HG03135 (cell line): Measurements from ENCODE around the gene CALR.
A peak's percentile ranks its signal among the peaks of the same experiment; 100 is the strongest.
"Not testable (repeated sequence)": the region's sequence is repeated elsewhere in the genome, so short reads cannot be mapped to it uniquely, and the experiment has no call there.

Experiments
- ATAC-seq: cut with Tn5 transposase; IDR thresholded peaks from one replicate; pipeline ENCODE4 v1.9.1; 2021; ENCODE audit warnings: mild to moderate bottlenecking, moderate library complexity; ENCODE audit not compliant: unreplicated experiment

The CALR gene

DNA sequence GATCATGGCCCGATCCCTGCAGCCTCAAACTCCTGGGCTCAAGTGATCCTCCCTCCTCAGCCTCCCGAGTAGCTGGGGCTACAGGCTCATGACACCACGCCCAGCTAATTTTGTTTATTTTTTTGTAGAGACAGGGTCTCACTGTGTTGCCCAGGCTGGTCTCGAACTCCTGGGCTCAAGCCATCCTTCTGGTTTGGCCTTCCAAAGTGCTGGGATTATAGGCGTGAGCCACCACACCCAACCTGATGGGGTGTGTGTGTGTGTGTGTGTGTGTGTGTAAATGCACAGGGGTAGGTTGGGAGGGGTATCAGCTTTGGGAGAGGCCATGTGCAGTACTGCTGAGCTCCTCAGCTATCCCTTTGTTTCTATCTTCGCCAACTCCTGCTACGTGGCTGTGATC lies 37.7 kb downstream of the CALR start:
- not testable (repeated sequence) for ATAC-seq

DNA sequence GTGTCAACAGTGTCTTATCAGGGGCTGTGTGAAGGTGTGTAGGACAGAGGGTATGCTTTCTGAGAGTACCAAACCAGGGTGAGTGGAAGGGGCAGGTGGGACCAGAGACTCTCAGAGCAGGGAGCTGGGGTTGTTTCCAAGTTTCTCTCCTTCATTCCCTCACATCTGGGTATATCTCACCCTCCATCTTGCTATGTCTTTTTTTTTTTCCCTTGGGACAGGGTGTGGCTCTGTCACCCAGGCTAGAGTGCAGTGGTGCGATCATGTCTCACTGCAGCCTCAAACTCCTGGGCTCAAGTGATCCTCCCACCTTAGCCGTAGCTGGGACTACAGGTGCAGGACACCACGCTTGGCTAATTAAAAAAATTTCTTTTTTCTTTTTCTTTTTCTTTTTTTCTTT lies 41.6 kb downstream of the CALR start:
- ATAC-seq: no peak

DNA sequence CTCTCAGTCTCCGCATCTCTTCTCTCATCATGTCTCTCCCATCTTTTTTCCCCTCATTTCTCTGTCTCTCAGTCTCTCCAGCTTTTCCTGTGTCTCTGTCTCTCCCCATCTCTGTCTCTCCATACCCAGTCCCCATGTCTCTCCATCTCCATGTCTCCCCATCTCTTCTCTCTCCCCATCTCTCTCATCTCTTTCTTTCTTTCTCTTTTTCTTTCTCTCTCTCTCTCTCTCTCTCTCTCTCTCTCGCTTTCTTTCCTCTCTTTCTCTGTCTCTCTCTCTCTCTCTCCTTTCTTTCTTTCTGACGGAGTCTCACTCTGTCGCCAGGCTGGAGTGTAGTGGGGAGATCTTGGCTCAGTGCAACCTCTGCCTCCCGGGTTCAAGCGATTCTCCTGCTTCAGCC lies 44.2 kb downstream of the CALR start:
- no peak for ATAC-seq

DNA sequence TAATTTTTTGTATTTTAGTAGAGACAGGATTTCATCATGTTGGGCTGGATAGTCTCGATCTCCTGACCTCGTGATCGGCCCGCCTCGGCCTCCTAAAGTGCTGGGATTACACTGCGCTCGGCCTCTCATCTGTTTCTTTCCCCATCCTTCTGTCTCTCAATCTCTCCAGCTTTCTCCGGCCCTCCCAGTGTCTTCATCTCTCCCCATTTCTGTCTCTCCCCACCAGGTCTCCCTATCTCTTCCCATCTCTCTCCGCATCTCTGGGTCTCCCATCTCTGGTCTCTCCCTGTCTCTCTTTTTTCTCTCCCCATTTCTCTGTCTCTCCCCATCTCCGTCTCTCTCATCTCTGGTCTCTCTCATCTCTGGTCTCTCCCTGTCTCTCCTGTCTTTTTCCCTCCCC lies 44.7 kb downstream of the CALR start:
- ATAC-seq: no peak

DNA sequence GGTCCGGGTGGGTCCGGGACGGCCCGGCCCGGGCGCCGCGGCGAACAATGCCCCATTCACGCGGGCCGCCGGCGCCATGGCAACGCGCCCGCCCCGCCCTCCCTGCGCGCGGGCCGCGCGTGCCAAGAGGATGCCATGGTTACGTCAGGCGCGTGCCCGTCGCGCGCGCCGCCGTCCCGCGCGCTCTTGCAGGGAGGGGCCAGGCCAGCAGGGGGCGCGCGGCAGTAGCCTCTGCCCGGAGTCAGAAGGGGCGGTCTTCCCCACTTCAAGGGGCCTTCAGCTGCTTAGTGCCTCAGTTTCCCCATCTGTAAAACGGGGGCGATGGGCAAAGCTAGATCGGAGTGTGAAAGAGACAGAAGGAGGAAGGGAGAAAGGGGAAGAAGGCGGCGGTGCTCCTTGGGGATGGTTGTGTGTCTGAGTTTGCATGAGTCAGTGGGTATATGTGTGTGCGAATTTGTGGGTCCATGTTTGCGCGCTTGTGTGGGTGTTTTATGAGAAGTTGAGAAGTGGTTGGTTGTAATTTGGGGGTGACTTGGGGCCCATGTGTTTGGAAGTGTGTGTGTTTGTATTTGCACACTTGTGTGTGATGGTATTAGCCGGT lies 45.2 kb downstream of the CALR start:
- ATAC-seq: peak; percentile 52

DNA sequence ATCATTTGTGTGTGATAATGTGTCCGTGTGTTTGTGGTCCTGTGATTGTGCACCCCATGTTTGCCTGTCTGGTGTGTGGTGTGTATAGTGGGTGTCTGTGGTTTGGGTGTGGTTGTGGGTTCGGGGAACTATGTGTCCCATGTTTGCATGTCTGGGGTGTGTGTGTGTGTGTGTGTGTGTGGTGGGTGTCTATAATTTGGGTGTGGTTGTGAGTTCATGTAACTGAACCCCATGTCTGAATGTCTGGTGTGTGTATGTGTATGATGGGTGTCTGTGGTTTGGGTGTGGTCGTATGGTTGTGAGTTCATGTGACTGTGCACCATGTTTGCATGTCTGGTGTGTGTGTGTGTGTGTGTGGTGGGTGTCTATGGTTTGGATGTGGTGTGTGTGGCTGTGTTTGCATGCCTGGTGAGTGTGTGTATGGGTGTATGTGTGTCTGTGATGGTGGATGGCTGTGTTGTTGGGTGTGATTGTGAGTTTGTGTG lies 45.8 kb downstream of the CALR start:
- no peak for ATAC-seq

DNA sequence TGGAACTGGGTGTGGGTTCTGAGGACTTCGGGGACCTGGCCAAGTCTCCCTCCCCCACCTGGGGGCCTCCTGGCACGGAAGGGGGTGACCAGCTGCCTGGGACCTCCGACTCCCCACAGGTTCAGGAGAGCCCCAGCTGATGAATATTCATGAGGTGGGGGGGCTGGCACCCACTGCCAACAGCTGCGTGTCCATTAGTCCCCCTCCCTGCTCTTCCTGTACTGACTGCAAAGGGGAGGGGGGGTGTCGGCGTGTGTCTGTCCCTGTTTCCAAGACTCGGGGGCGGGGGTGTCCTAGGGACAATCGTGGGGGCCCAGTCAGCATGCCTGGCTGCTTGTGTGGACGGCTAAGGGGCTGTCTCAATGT lies 46.3 kb downstream of the CALR start:
- ATAC-seq: no peak

DNA sequence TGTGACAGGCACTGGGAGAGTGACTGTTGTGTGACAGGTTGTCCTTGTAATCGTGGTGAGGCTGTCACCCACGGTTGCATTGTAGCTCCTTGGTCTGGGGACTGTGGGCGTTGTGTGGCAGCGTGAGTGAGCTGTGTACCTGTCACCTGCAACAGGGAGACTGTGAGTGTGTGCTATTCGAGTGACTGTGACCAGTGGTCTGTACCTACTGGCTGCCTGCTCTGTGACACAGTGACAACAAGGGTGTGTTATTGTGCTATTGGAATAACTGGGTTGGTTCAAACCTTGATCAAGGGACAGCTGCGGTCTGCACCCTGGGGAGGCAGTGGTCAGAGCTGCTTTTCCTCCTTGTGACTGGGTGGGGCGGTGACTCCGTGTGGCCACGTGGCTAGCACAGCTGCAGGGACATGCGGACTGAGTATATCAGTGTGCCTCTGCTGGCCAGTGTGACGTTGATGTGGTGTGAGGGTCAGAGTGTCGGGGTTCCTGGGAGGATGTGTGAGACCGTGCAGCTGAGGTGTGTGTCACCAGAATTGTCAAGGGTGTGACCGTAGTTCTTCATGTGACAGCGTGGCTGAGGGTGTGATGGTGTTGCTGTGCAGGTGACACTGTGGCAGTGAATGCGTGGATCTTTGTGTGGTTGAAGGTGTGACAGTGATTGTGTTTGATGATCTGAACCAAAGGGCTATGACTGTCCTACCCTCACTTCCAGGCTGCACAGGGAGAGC lies 46.8 kb downstream of the CALR start:
- no peak for ATAC-seq

DNA sequence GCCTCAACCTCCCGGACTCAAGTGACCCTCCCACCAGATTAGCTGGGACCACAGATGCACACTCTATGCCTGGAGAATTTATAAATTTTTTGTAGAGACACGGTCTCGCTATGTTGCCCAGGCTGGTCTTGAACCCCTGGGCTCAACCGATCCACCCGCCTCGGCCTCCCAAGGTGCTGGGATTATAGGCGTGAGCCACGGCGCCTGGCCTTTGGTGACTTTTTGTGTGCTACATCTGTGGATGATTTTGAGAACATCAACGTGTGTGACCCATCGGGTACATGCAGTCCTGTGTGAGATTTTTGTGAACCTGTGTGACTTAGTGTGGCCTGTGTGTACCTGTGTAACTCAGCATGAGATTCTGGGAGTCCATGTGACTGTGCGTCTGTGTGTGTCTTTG lies 48.3 kb downstream of the CALR start:
- ATAC-seq: no peak

DNA sequence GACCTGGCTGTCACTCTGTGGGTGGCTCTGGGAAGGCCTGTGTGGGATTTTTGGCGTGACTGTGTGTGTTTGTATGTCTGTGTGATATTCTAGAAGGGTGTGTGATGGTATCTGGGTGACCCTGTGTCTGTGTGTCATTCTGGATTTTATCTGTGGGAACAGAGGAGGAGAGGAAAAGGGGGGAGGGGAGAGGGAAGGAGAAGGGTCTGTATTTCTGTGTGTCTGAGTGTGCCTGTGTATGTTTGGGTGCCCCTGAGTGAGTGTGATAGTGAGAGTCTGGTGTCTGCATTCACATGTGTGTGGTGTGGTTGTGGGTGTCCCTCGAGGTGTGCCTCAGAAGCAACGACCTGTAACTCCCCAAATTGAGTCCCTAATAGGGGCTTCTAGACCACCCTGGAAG lies 48.8 kb downstream of the CALR start:
- no peak for ATAC-seq

DNA sequence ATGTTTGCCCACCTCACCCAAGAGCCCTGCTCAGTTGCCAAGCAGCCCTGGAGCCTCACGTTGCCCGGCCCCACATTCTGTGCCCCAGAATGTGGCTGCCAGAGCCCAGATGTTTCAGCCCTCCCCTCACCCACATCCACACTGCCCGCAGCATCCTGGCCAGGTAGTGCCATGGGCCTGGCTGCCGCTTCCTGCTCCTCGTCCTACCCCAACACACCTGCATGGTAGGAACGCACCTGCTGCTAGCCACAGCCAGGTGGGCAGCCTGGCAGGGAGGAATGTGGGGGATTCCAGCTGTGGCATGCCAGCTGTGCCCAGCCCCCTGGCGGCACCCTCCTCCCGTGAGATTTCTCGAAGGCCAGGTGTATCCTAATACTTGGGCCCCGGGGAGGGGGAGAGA lies 49.4 kb downstream of the CALR start:
- no peak for ATAC-seq

DNA sequence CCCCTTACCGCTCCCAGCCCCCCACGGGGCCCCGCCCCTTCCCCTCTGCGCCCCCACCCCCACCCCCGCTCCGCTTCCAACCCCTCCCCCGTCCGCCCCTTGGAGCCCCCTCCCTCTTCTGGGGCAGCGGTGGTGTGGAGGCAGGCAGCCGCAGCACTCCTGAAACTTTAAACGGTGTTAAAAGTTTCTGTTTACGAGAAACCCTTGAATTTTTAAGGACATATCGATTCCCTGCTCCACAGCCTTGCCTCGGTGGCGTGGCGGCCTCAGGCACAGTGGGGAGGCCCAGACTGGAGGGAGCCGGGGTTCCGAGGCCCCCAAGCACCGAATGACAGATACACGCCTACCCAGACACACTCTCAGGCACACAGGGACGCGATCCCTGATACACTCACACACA lies 52.0 kb downstream of the CALR start:
- ATAC-seq: no peak

DNA sequence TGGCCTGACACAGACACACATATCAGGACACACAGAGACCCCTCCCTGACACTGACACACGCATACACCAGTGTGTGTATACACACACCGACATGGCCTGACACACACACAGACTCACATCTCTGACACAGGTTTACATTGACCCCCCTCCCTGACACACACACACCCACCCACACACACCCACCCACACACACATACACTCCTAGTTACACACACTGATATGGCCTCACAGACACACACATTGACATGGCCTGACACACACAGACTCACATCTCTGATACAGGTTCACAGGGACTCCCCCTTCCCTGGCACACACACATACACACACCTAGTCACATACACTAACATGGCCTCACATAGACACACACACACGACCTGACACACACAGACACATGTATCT lies 52.4 kb downstream of the CALR start:
- ATAC-seq: no peak

DNA sequence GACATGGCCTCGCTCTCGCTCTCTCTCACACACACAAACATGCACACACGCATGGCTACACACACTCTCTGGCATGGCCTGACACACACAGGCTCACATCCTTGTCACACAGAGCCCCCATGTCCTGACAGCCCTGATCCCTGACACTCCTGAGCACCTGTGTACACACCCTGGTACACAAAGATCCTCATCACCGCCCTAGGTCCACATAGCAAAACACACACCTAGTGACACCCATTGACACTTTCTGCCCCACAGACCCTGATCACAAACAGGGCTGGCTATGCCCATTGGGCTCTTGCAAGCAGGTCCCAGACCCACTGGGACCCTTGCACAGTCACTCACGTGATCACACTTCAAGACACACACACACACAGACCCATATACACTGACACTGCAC lies 52.9 kb downstream of the CALR start:
- ATAC-seq: no peak

DNA sequence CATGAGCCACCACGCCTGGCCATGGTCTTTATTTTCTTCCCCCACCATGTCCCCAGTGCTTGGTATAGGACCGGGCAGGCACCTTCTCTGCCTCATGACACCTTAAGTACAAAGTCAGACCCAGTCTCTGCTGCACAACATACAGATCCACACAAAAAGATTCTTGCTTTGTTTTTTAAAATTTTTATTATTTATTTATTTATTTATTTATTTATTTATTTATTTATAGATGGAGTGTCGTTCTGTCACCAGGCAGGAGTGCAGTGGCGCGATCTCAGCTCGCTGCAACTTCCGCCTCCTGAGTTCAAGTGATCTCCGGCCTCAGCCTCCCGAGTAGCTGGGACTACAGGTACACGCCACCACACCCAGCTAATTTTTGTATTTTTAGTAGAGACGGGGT lies 54.3 kb downstream of the CALR start:
- no peak for ATAC-seq

DNA sequence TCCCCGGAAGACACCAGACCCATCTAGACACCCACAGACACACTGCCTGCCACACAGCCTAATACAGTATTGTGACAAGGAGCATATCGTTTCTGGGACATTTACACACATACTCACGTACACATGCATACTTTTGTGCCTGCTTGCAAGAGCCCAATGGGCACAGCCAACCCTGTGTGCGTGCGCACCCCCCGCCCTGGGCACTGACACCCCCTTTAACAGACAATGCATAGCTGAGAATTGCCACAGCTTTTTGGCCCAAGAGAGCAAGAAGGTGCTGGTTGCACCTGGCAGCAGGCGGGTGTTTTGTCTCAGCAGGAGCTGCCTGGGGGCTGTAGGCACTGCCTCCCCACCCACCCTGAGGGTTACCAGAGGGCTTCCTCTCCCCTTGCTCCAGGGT lies 55.2 kb downstream of the CALR start:
- ATAC-seq: no peak
